Stimulated activated CD8-positive, alpha-beta memory T cell treated with anti-CD3 and anti-CD28 coated beads, Interleukin-12 subunit alpha, Interleukin-12 subunit beta, amount 100 ng/mL, for 24 hours (primary cell): ENCODE measurements around the gene IFIT5.
"Not testable (repeated sequence)": the region's sequence is repeated elsewhere in the genome, so short reads cannot be mapped to it uniquely, and the experiment has no call there.

Experiments
- DNase-seq: peaks from one replicate; pipeline ENCODE4 v3.0.0-alpha.2; 2020; ENCODE audit errors: extremely low read depth

IFIT5 gene, protein sequence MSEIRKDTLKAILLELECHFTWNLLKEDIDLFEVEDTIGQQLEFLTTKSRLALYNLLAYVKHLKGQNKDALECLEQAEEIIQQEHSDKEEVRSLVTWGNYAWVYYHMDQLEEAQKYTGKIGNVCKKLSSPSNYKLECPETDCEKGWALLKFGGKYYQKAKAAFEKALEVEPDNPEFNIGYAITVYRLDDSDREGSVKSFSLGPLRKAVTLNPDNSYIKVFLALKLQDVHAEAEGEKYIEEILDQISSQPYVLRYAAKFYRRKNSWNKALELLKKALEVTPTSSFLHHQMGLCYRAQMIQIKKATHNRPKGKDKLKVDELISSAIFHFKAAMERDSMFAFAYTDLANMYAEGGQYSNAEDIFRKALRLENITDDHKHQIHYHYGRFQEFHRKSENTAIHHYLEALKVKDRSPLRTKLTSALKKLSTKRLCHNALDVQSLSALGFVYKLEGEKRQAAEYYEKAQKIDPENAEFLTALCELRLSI

DNA sequence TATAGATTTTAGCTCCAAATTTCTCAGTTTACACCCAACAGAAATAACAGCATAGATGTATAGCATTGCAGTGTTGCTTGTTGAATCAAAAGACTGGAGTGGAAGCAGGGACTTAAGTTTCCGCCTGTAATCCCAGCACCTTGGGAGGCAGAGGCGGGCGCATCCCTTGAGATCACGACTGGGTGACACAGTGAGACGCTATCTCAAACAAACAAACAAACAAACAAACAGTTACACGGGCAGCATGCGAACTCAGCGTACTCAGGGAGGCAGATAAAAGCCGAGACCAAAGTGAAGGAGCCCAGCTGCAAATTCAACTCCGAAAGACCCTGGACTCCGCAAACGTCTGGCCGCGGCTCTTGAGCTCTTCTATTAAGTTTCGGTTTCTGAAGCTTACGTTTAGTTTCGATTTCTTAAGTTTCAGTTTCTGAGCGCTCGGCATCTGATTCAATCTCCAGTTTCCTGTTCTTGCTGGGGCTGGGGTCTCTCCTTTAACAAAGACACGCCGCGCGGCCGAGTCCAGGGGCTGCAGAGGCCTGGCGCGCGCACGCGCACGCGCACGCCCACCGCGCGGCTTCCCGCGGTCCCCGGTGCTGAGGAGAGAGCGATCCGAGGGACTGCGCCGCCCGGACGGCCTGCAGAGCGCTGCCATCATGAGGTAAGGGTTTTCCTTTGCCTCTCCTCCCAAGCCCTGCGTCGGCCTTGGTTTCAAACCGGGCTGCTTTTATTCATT is at the start of gene IFIT5:
TSS of gene IFIT5 (plus strand) at position 423 of the 733 bp plus-strand sequence. CDS start at position 654, 231 bp downstream.
- DNase-seq, result peak; percentile 24

DNA sequence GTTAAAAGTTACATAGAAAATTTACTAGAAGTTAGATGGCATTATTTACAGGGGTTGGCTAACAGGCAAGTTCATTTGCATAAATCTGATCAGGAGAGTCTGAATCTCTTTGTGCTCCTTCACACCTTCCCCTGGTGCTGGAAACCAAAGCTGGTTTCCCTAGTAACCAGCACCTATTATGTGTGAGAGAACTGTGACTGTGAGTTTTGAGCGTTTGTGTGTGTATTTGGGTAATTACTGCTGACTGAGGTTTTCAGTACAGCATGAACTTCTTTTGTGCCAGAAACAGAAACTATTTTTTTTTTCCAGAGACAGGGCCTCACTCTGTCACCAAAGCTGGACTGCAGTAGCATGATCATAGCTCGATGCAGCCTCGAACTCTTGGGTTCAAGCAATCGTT is 46.8 kb upstream of the IFIT5 start:
- DNase-seq, result no peak

DNA sequence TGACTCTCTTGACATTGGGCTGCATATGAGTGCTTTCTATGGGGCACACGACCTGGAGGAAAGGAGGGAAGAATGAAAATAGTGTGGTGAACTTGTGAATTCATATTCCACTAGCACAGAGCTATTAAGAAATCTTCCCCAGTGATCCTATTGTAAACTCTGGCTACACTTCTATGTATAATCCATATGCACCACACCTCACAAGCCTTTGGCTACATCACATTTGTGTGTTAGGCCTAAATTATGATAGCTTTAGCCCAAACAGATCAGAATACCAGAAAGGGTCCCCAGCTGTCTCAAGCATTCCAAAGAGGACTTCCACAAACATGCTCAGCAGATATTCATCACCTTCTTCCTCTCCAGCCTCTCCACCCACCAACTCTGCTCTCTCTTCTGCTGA is 46.2 kb upstream of the IFIT5 start:
- no peak for DNase-seq

DNA sequence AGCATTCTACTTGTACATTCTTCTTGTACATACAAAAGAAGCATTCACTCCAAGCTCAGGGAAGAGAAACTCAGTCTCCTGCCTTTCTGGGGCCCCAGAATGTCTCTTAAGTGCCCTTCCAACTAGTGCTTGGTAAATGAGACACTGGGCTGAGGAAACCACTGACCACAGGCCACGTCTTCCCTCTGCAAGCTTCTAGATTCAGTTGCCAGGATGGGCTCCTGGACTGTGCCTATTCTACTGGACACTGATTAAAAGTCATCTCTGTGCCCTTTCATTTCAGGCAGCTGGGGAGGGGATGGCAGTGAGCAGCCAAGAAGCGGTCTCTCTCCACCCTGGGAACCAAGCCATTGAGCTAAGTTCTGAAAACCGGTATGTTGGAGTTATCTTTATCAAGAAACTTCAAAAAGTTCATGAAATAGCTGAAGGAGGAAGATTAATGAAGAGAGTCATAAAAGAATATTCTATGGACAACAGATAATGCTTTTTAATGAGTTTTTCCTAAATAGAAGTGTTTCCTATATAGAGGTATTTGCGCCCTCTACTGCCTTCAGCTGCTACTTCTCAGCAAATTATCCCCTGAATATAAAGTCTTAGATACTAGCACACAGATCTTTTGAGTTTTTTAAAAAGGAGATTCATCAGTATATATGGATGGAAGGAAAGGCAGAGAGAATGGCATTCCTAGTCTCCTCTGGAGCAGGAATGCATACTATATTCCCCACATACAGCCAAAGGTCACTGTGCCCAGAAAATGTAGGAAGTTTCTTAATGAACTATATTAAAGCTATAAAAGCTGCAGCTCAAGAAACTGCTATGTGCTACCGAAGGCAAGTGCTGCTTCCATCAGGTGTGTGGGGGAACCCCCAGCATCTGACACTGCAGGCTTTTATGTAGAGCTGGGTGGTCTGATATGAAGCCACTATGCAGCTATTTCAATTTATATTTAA is 44.9 kb upstream of the IFIT5 start:
- no peak for DNase-seq

DNA sequence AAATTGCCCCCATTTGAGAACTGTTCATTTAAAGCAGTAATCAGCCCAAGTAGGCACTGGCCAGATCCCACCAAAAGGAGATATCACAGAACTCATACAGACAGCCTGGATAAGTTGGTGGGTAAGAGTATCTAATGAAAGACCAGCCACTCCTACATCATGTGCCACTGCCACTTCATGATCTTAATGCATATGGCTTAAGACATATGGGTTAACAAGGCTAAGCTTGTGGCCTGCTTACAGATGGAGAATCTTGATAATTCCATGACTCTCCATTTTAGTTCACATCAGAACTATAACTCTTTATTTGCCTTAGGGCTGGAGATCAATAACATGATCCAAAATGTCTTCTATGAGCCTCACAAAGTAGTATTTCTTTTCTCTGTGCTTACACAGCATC is 43.3 kb upstream of the IFIT5 start:
- DNase-seq, result no peak

DNA sequence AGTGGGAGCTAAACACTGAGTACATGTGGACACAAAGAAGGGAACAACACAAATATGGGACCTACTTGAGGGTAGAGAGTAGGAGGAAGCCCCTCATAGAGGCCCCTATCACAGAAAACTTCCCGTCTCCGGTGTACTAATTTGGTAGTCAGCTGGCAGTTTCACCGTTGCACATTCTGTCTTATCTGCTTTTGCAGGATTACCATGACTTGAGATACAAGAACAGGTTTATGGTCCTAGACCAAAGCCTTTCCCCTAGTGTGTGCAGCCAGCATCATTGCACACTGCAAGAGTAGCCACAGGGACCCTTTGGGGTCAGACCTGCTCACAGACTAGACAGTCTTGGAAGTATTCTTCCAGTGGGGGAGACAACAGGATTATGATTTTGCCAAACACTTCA is 42.4 kb upstream of the IFIT5 start:
- DNase-seq, result no peak

DNA sequence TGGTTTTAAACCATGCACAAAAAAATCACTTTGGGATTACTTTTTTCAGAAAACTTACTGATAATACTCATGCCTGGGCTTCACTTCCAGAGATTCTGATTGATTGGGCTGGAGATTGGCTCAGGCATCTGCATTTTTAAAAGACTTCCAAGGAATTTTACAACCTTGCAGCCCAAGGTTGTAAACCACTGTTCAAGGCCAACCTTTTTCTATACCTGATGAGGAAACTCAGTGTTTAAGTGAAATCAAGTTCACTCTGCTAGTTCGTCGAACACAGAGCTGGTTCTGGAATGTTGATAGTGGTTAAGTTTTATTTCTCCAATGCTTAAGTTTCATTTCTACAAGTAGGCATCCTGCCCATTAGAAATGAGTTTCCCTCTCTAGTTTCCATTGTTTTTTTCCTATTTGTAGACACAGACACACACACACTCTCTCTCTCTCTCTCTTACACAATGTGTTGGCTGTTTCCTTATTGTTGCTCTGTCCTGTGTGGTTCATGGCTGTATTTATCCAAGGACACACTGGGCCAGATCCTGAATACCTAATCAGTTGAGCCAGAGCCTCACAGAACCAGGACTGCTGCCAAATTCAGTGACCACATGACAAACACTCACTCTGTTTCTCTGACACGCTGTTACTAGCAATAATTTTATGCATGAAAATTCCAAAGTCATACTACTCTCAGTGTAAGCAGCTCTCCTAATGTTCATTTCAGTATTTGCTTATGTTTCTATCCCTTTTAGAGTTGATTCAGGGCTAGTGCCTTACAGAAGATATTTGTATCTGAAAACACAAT is 40.3 kb upstream of the IFIT5 start:
- no peak for DNase-seq

DNA sequence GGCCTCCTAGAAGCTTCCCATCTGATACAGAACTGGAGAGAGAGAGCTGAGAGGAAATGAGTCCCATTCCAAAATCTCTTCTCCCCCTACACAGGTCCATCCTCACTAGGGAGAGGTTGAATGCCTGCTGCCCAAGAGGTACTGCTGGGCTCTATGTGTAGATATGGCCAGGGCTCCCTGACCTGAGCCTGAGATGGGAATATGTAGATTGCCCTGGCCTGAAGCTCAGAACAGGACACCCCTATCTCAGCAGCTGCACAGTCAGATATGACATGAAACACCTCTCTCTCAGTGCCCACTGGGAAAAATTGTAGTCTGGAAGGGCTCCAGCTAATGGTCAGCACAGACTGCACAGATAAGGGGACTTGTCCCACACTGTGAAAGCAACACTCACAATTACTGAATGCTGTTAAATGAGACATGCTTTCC is 39.6 kb upstream of the IFIT5 start:
- DNase-seq, result no peak

DNA sequence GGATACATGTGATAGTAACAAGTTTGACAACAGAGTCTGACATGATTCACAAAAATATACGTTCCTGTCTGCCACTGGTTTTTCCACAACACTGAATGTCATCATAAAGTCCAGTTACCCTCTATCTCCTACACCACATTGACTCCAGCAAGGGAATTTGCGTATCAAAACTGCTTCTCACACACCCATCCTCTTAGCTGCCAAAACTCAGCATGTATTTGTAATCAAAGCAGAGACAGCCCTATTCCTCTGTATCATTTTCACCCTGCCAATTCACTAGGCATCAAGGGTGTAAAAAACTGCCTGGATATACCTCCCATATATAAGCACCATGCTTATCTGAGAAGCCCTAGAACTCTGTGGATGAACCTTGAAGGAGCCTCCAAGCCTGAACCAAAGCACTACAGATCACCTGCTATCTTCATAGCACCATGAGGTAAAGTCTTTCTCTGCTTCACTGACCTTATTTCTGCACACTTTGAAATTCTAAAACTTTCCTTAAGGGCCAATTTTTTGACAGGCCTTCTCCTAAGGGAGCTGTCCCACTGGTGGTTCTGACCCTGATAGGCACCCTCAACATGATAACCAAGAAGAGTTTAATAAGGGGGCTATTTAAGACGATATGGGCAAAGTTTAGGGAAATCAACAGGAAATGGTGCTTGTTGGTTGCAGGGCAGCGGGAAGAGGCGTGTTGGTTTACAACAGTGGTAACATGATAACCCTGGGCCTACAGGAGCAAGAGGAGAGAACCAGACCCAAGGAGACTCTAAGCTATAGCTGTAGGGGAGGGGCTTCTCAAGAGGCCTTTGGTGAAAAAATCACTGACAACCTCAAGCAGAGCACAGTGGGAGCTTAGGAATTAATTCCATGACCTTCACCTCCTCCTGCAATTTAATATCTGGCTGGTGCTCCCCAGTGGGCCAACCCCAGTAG is 36.4 kb upstream of the IFIT5 start, which contains the start of gene IFIT1B:
TSS of gene IFIT1B (plus strand) at position 352 of the 933 bp plus-strand sequence. CDS start at position 432, 80 bp downstream.
- DNase-seq, result no peak

DNA sequence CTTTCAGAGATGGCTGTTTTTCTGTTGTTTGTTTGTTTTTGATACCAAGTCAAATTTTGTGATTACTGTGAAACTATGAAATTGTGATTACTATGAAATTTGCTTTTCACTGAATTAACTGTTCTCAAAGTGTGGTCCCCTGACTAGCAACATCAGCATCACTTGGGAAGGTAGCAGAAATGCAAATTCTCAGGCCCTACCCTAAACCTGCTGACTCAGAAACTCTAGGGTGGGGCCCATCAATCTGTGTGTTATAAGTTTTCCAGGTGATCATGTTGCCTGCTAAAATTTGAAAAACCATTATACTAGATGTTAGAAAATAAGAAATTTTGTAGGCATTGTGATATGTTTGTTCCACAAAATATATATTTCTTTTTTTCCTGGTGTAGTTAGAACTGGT is 35.3 kb upstream of the IFIT5 start:
- no peak for DNase-seq

DNA sequence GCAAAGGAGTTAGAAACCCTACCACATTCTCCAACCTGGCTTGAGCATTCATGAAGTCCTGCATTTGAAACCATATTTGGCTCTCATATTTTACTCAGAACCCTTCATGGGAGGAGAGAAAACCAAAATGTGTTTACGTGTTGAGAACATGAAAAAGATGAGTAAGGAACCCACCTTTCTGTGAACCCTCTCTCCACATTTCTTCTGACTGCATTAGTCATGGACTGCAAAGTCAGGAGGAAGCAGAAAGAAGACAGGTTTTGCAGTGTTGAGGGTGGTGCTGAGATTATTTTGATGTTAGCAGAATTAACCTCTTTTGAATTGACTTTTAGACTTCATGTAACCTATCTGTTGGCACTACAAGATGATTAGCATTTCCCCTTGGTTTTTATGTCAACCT is 31.6 kb upstream of the IFIT5 start:
- no peak for DNase-seq

DNA sequence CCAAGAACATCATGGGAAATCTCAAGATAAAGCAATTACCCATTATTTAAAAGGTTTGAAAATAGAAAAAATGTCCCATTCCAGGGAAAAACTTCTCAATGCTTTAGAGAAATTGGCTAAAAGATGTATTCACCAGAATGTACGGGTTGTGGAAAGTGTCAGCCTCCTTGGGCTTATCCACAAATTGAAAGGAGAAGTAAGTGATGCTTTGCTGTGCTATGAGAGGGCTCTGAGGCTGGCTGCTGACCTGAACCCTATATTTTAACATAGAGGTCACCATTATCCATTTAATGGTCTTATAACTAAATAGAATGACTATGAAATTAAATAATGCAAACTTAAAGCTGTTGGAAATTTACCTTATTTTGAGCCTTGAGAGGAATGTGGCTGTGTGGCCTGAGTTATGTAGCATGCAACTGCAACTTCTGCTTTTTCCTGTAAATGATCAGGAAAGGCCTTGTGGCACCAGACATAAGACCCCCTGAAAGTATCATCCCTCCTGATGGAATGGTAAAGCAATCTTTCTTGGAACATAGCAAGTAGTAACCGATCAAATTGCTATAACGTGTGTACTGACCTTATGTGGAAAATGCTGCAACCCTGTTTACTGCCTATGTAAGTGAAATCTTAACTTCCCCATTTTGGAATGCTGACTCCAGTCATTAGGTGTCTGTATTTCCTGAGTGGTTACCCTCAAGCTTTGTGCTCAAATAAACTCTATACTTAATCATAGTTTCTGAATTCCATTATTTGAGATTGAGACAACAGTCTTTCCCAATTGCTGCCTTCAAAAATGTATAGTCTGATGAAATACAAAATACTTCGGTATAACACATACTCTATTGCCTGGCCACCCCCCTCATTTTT is 29.7 kb upstream of the IFIT5 start:
- no peak for DNase-seq

DNA sequence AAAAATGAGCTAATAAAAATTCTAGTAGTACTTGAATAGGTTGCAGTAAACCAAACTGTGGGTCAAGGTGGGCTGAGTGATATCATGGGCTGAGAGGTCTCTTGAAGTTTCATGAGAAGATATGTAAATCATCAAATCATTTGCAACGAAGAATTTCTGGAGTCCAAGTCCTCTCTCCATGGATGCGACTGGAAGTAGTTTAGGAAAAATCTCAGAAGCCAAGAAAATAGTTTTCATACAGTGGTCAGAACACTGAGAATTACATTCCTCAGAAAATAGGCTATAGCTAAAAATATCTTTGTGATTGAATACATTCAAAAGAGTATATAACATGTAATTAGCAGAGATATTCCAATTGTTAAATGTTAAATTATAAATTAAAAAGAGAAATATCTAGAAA is 25.6 kb upstream of the IFIT5 start:
- DNase-seq, result no peak

DNA sequence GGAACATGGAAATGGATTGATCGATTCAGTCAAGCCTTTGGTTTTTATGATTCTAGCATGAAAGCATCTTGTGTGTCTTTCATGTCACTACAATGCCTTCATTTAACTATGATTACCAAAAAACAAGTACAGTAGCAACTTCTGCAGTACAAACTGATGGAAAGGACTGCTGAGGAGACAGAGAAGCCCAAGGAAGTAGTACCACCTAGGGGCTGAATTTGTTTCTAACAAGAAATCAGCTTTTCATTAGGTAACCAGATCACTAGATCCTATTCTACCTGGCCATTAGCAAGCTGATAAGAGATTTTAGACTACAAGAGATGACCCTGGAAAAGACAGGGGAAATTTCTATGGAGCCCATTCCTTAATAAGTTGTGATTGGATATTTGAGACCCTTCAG is 25.1 kb upstream of the IFIT5 start:
- DNase-seq, result no peak

DNA sequence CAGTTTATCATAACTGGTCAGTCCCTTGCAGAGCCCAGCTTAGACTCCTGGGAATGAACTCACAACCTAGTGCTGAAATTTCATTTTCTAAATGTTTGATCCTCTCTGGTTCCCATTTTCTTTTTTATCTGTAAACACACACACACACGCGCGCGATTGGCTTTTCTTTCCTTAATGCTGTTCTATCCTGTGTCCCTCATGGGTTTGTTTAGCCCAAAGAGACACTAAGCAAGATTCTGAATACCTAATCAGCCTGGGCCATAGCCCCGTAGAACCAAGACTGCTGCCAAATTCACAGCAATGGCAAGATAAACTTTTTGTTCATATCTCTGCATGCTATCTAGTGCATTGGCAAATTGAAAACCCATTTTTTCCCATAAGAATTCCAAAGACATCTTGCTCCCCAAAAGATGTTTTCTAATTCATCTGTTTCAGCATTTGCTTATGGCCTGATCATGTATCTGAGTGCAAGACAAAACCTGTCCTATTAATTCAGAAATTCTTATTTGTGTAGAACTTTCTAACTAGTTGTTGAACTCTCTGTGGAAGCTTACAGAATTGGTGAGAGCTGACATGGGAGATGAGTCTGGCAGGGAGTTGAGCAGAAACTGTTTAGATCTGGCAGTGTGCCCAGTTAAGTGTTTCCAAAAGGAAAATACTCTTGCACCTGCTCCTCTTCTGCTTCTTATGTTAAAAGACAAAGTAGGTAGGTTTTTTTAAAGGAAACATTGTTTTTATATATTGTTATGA is 23.7 kb upstream of the IFIT5 start:
- no peak for DNase-seq

DNA sequence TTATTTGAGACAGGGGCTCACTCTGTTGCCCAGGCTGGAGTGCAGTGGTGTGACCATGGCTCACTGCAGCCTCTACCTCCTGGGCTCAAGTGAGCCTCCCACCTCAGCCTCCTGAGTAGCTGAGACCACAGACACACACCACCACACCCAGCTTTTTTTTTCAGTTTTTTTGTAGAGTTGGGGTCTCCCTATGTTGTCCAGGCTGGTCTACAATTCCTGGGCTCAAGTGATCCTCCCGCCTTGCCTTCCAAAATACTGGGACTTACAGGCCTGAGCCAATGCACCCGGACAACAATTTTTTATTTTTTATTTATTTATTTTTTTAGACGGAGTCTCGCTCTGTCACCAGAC is 23.2 kb upstream of the IFIT5 start:
- not testable (repeated sequence) for DNase-seq

DNA sequence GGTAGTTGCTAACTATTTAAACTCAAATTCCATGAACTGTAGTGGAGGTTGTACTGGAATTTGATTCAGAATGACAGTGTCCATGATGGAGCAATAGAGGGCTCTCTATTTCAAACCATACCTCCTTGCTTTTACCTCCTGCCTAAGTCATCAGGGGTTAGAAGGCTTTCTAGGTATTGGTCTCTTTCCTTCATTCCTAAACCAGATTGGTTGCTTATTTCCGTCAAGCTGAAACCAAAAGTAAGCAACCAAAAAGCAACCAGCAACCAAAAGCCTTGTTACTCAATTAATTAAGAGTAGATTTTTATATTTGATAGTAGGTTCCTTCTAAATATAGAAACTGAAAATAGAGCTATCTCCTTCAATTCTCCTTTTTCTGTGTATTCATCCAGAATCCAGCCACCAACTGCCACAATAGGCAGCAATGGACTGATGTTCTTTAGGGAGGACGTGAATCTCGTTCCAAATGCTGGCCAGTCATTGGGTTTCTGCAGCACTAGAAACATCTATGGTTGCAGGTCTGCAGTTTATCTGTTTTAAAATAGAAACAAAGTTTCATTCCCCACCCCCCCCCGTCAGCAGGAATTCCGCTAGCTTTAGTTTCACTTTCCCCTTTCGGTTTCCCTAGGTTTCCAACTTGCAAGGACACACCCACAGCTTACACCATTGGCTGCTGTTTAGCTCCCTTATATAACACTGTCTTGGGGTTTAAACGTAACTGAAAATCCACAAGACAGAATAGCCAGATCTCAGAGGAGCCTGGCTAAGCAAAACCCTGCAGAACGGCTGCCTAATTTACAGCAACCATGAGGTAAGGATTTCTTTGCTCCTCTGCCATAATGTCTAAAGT is 22.2 kb upstream of the IFIT5 start, which contains the start of gene IFIT1:
TSS of gene IFIT1 (plus strand) at position 717 of the 850 bp plus-strand sequence. CDS start at position 807, 90 bp downstream.
- no peak for DNase-seq
